OCI-LY1 (cell line): ENCODE measurements around the gene GDF10.

Experiments
- H2AFZ ChIP-seq: fragments of 200-600 bp; sonication (generic), shearing (Covaris generic); 2 replicates; pipeline ENCODE4 v1.6.0; 2014; ENCODE audit warnings: antibody characterized with exemption, mild to moderate bottlenecking, low read length
- H3F3A ChIP-seq: fragments of 200-600 bp; sonication (generic), shearing (Covaris generic); 2 replicates; pipeline ENCODE4 v1.6.0; 2014; ENCODE audit warnings: mild to moderate bottlenecking, antibody characterized with exemption, low read length, moderate library complexity; ENCODE audit not compliant: insufficient read depth
- H3K27ac ChIP-seq: fragments of 200-600 bp; sonication (generic); 2 replicates; pipeline ENCODE4 v1.5.1; 2014; ENCODE audit warnings: low read length, mixed run types, mild to moderate bottlenecking, low read depth; ENCODE audit not compliant: poor library complexity, severe bottlenecking
- H3K27me3 ChIP-seq: fragments of 200-600 bp; sonication (generic); 2 replicates; pipeline ENCODE4 v1.6.0; 2014; ENCODE audit warnings: antibody characterized with exemption, mild to moderate bottlenecking, low read length, moderate library complexity; ENCODE audit not compliant: insufficient read depth
- H3K36me3 ChIP-seq: fragments of 200-600 bp; sonication (generic); 2 replicates; pipeline ENCODE4 v1.6.1; 2014; ENCODE audit warnings: mild to moderate bottlenecking, antibody characterized with exemption, low read length, moderate library complexity, mixed read lengths; ENCODE audit not compliant: insufficient read depth
- H3K4me1 ChIP-seq: fragments of 200-600 bp; sonication (generic); 2 replicates; pipeline ENCODE4 v1.5.1; 2014; ENCODE audit warnings: mild to moderate bottlenecking, low read length, moderate library complexity; ENCODE audit not compliant: insufficient read depth, severe bottlenecking
- H3K4me2 ChIP-seq: fragments of 200-600 bp; sonication (generic), shearing (Covaris generic); 2 replicates; pipeline ENCODE4 v1.6.1; 2014; ENCODE audit warnings: low read length
- H3K4me3 ChIP-seq: fragments of 200-600 bp; sonication (generic); 2 replicates; pipeline ENCODE4 v1.5.1; 2014; ENCODE audit warnings: low read length, low read depth, mild to moderate bottlenecking, mixed read lengths; ENCODE audit not compliant: poor library complexity, severe bottlenecking
- H3K79me2 ChIP-seq: fragments of 200-600 bp; shearing (Covaris generic); 2 replicates; pipeline ENCODE4 v1.6.1; 2016; ENCODE audit warnings: mixed run types, low read length, mixed read lengths; ENCODE audit not compliant: insufficient read depth
- H3K9ac ChIP-seq: fragments of 200-600 bp; sonication (generic), shearing (Covaris generic); 2 replicates; pipeline ENCODE4 v1.6.1; 2014; ENCODE audit warnings: mild to moderate bottlenecking, low read length, mixed read lengths
- H3K9me2 ChIP-seq: fragments of 200-600 bp; sonication (generic), shearing (Covaris generic); 2 replicates; pipeline ENCODE4 v1.6.1; 2014; ENCODE audit warnings: low read depth, mild to moderate bottlenecking, low read length, mixed read lengths
- H3K9me3 ChIP-seq: fragments of 200-600 bp; shearing (Covaris generic); 2 replicates; pipeline ENCODE4 v1.6.1; 2014; ENCODE audit warnings: low read length, mixed read lengths
- H4K20me1 ChIP-seq: fragments of 200-600 bp; sonication (generic), shearing (Covaris generic); 2 replicates; pipeline ENCODE4 v1.6.0; 2016; ENCODE audit warnings: mild to moderate bottlenecking, low read length; ENCODE audit not compliant: insufficient read depth
- EZH2 ChIP-seq: fragments of 200-600 bp; sonication (generic), shearing (Covaris generic); IDR thresholded peaks from 2 replicates; pipeline ENCODE4 v1.8.0; 2017; ENCODE audit warnings: borderline replicate concordance, mixed run types, mild to moderate bottlenecking, antibody characterized with exemption, low read length, moderate library complexity, mixed read lengths
- TF ChIP-seq, protein P1 (sequence below): fragments of 200-600 bp; sonication (generic), shearing (Covaris generic); IDR thresholded peaks from 2 replicates; pipeline ENCODE4 v1.5.1; 2017; ENCODE audit warnings: mild to moderate bottlenecking, antibody characterized with exemption, low read length, moderate library complexity, mixed read lengths

The GDF10 gene

DNA sequence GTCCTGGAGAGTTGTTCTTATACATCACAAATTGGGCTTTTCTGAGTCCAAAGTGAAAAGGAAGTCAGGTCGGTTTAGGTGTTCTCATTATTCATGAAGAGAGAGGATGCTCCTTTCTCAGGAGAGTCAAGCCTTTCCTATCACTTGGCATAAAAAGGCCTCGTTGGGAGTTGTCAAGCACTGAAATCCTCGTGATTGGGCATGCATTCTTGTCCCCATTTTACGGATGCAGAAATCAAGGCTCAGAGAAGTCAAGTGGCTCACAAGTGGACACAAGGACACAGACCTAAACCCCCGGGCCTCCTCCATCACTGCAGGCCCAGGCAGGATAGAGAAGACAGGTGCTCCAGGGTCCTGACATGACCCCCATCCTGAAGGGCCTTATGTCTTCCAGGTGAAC, 56.7 kb downstream of the GDF10 start:
- TF ChIP-seq, protein P1, sequence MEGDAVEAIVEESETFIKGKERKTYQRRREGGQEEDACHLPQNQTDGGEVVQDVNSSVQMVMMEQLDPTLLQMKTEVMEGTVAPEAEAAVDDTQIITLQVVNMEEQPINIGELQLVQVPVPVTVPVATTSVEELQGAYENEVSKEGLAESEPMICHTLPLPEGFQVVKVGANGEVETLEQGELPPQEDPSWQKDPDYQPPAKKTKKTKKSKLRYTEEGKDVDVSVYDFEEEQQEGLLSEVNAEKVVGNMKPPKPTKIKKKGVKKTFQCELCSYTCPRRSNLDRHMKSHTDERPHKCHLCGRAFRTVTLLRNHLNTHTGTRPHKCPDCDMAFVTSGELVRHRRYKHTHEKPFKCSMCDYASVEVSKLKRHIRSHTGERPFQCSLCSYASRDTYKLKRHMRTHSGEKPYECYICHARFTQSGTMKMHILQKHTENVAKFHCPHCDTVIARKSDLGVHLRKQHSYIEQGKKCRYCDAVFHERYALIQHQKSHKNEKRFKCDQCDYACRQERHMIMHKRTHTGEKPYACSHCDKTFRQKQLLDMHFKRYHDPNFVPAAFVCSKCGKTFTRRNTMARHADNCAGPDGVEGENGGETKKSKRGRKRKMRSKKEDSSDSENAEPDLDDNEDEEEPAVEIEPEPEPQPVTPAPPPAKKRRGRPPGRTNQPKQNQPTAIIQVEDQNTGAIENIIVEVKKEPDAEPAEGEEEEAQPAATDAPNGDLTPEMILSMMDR, result no peak
- no peak for TF ChIP-seq EZH2
- no peaks in the 10 kb centered on the region for H3K79me2 ChIP-seq
- H2AFZ ChIP-seq, result no peak overlapping the region
- H3K9me3 ChIP-seq, result no peaks in the 10 kb centered on the region
- no peak overlapping the region for H3K9ac ChIP-seq
- H3K36me3 ChIP-seq, result no peaks in the 10 kb centered on the region
- H3K4me3 ChIP-seq, result no peak overlapping the region
- no peak overlapping the region for H3K27ac ChIP-seq
- H3K4me2 ChIP-seq, result no peak overlapping the region
- H4K20me1 ChIP-seq, result no peaks in the 10 kb centered on the region
- H3K4me1 ChIP-seq, result no peaks in the 10 kb centered on the region
- no peaks in the 10 kb centered on the region for H3K9me2 ChIP-seq
- H3F3A ChIP-seq, result no peaks in the 10 kb centered on the region
- H3K27me3 ChIP-seq, result no peaks in the 10 kb centered on the region

DNA sequence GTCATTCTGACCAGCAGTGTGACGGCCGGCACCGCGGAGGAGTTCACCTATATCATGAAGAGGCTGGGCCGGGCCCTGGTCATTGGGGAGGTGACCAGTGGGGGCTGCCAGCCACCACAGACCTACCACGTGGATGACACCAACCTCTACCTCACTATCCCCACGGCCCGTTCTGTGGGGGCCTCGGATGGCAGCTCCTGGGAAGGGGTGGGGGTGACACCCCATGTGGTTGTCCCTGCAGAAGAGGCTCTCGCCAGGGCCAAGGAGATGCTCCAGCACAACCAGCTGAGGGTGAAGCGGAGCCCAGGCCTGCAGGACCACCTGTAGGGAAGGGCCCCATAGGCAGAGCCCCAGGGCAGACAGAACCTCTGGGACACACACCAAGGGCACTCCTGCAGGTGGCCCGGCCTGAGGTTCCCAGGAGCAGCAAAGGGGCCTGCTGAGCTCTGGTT, 57.2 kb downstream of the GDF10 start:
- no peaks in the 10 kb centered on the region for H3K27me3 ChIP-seq
- H3K79me2 ChIP-seq, result no peaks in the 10 kb centered on the region
- H3K9ac ChIP-seq, result no peak overlapping the region

DNA sequence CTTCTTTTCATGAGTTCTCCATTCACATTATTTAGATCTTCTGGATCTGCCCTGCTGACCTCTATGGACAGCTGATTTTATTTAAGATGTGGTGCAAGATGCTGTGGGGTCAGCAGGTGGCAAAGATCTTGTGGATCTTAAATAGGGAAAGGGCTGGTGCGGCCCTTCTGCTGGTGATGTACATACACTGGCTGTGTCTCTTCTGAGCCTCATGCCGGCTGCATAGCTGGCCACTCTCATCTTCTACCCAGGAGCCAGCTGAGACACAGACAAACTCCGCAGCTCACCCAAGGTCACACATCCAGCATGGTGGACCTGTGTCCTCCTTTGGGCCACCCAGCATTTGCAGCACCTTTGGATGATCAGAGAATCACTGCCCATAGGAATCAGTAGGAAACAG, 57.9 kb downstream of the GDF10 start:
- Histone ChIP-seq H3K27me3 (no peaks in the 10 kb centered on the region), H4K20me1 (no peaks in the 10 kb centered on the region), H3K79me2 (no peaks in the 10 kb centered on the region), H3K36me3 (no peaks in the 10 kb centered on the region), H3F3A (no peaks in the 10 kb centered on the region), H3K9ac (no peak overlapping the region), H3K9me3 (no peaks in the 10 kb centered on the region), H2AFZ (no peak overlapping the region), H3K4me3 (no peak overlapping the region), H3K27ac (no peak overlapping the region), H3K9me2 (no peaks in the 10 kb centered on the region), H3K4me1 (no peaks in the 10 kb centered on the region), H3K4me2 (no peak overlapping the region)
- no peak for TF ChIP-seq EZH2
- TF ChIP-seq, protein P1, result no peak

More for the DNA sequence above, 57.2 kb downstream of the GDF10 start:
- Histone ChIP-seq H3K4me2 (no peak overlapping the region), H3K4me1 (no peaks in the 10 kb centered on the region), H3K9me2 (no peaks in the 10 kb centered on the region), H2AFZ (no peak overlapping the region), H4K20me1 (no peaks in the 10 kb centered on the region), H3K27ac (no peak overlapping the region), H3K36me3 (no peaks in the 10 kb centered on the region), H3K4me3 (no peak overlapping the region), H3K9me3 (no peaks in the 10 kb centered on the region), H3F3A (no peaks in the 10 kb centered on the region)
- TF ChIP-seq, protein P1, result no peak
- no peak for TF ChIP-seq EZH2
